NCI-H2196 (cell line): ENCODE results near the gene GRAMD4.
A peak's percentile ranks its signal among the peaks of the same experiment; 100 is the strongest.
"Not testable (repeated sequence)": the region's sequence is repeated elsewhere in the genome, so short reads cannot be mapped to it uniquely, and the experiment has no call there.

ENCODE experiments used
- DNase-seq: peaks from one replicate; lab custom pipeline; 2025; ENCODE audit not compliant: unreplicated experiment; lab: John Stamatoyannopoulos, UW

GRAMD4 gene

DNA sequence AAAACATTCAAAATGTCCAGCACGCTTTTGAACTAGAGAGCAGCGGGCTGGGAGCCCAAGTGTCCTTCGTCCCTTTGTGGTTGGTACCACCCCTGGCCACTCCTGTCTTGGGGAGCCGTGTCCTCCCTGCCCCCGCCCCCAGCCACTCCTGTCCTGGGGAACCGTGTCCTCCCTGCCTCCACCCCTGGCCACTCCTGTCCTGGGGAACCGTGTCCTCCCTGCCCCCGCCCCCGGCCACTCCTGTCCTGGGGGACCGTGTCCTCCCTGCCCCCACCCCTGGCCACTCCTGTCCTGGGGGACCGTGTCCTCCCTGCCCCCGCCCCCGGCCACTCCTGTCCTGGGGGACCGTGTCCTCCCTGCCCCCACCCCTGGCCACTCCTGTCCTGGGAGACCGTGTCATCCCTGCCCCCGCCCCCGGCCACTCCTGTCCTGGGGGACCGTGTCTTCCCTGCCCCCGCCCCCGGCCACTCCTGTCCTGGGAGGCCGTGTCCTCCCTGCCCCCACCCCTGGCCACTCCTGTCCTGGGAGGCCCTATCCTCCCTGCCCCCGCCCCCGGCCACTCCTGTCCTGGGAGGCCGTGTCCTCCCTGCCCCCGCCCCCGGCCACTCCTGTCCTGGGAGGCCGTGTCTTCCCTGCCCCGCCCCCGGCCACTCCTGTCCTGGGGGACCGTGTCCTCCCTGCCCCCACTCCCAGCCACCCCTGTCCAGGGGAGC lies 14.9 kb downstream of the GRAMD4 start:
- not testable (repeated sequence) for DNase-seq

DNA sequence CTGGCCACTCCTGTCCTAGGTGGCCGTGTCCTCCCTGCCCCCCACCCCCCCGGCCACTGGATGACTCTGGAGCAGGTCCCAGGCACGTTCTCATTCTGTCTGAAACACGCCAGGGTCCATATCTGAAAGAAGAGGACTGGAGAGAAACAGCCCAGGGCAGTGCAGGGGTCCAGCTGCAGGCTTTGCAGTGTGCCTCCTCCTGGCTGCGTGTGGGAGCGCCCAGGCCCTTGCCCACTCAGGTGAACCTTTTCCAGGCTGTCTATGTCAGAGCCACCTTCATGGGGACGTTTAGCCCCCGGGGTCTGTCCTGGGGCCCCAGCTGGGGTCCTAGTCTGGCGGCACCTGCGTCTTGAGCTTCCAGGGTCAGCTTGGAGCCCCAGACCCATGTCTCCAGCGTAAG lies 15.6 kb downstream of the GRAMD4 start:
- no peak for DNase-seq

DNA sequence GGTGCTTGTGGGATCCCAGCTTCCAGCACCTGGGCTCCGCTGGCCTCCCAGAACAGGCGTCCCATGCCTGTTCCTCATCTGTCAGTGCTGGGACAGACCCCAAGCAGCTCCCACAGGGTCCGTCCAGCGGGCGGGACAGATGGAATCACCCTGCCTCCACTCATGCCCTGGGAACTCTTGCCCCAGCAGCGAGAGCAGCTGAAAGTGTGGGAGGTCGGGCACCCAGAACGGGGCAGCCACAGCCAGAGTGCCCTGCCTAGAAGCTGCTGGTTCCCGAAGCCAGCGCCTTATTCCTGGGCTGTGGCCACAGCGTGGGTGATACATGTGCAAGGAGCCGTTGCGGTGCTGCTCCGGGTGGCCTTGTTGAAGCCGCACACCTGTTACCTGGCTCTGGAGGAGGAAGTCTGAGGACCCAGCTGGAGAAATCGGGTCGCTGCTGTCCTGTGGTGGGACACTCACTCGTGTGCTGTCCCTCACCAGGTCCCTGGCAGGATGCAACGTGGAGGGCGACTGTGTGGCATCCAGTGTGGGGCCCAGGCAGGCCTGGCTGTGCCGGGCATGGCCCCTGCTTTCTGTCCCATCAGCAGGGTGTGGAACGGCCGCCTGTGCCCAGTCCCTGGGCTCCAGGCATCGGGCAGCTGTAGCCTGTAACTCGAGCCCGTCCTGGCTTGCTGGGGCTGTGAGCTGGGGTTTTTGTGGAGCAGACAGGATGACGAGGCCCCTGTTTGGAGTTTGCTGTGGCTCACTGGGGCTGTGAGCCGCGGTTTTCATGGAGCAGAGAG lies 16.2 kb downstream of the GRAMD4 start:
- DNase-seq: no peak

DNA sequence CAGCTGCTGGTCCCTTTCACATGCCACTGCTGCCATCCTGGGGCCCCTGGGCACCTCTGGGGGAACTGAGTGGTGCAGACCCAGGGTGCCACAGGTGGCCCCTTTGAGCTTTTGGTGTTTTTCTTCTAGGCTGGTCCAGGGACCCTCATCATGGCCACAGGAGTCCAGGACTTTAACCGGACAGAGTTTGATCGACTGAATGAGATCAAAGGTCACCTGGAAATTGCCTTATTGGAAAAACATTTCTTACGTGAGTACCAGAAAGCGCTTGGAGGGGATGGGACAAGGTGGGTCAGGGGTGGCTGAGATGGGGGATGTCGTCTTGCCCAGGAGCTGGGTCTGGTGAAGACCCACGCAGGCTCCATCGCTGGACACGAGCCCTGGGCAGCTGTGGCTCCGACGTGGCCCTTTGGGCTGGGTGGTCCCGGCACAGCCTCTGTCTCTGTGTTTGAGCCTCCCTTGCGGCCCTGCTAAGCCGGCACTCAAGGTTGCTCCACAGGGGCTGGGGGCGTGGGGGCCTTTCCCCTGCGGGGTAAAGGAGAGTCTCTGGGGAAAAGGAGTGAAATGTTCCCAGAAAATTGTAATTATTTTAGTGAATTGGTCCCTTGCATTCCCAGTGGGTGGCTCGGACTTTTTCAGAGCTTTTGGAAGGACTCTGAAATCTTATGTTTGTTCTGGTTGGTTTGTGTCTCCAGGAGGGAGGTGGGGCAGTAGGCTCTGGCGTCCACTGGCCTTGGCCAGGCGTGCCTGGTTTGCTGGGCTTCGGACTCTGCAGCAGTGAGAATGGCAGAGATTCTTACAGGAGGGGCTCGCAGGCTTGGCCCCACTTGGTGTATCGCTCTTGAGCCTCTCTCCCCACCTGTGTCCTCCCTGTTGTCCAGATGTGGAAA lies 17.8 kb downstream of the GRAMD4 start:
- DNase-seq: no peak

DNA sequence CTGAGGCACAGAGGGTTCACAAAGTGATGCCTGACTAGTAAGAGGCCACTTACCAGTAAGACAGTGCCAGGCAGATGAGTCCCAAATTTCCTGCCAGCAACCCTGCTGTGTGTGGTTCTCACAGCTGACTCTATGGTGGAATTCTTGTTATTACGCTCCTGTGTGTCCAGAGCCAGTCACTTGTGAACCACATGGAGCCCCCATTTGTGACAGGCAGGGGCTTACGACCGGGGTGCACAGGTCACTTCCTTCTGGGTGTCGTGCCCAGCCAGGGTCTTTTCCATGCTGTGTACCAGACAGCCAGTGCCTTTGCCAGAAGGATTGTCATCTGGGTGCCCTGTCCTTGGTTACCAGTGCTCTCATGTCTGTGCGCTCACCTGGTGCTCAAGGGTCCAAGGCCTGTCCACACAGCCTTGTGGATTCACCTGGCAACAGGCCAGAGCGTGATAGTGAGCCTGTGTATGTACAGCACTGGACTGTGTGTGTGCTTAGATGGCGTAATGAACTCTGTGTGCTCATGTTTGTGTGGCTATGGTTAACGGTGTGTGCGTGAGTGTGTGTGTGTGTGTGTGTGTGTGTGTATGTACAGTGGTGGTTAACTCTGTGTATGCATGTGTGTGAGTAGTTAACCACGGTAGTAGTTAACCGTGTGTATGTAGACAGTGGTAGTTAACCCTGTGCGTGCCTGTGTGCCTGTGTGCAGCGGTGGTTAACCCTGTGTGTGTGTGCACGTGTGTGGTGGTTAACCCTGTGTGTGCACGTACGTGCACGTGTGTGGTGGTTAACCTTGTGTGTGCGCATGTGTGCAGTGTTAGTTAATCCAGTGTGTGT lies 18.6 kb downstream of the GRAMD4 start:
- DNase-seq: peak; percentile 74

DNA sequence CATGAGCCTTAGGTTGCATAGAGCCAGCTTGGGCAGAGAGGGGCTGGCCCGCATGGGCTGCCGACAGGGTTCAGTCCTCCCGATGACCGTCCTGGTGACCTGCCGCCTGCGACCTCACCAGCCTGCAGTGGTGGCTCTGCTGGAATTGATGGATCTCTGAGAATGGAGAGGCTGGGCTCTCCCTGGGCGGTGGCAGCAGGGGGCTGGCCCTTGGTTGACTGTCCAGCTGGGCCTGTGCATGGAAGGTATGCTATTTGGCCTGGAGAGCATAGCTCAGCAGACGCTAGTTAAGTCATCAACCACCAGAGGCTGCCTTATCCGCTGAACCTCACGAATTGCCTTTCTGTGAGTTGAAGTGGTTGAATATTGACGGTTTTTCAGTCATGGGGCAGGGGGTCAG lies 19.7 kb downstream of the GRAMD4 start:
- no peak for DNase-seq

DNA sequence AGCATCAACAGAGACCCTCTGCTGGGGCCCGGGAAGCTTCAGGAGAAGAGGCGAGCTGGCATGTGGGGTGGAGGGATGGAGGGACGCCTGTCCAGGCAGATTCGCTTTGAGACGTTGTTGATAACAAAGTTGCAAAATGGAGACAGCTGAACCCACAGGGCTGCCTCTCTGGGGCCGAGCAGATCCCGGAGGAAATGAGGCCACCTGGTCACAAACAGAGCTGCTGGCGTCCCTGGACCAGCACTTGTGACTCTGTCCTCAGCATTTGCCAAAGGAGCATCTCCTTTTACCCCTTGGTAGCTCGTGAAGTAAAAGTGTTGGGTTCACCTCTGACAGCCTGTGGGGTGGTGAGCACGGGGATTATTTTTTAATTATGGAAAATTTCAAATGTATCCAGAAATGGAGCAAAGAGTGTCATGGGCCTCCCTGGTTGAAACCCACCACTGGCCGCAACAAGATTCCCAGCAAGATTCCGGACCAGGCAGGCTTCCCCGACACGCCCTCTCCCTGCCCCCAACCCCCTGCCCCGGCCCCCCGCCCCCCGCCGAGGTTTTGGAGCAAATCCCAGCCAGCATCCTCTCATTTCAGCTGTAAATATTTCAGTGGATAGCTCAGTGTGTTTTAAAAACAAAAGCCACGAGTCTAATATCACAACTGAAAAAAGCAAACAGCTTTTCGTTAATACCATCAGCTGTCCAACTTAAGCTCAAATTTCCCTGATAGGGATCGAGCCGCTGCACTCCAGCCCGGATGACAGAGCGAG lies 20.3 kb downstream of the GRAMD4 start:
- no peak for DNase-seq

DNA sequence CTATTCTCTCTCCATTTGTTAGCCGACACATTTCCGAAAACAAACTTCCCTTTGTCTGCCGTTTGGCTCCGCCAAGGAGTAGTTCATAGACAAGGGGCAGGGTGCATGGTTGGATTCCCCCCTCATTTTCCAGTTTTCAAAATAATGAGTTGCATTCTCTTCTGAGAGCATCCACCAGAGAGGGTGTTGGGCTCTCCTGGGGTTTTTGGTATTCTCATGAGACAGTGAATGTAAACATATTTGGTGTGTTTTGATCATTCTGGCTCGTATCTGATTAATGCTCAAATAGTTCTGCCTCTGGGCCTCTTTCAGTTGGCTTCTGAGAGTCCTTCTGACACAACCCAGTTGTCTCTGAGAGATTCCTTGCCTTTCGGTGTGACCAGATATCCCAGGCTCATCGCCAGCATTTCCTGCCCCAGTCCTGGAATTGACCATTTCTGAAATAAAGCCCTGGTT lies 21.7 kb downstream of the GRAMD4 start:
- no peak for DNase-seq

DNA sequence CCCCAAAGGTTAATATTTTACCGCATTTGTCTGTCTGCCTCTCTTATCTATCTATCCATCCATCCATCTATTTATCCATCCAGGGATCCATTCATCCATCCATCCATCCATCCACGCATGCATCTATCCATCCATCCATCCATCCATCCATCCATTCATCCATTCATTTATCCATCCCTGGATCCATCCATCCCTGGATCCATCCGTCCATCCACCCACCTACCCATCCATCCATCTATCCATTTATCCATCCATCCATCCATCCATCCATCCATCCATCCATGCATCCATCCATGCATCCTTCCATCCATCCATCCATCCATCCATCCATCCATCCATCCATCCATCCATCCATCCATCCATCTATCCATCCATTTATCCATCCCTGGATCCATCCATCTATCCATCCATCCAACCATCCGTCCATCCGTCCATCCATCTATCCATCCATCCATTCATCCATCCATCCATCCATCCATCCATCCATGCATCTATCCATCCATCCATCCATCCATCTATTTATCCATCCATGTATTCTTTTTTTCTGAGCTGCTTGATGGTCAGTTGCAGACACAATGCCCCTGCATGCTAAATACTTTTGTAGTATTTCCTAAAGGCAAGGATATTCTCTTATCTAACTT lies 22.8 kb downstream of the GRAMD4 start:
- DNase-seq: not testable (repeated sequence)

DNA sequence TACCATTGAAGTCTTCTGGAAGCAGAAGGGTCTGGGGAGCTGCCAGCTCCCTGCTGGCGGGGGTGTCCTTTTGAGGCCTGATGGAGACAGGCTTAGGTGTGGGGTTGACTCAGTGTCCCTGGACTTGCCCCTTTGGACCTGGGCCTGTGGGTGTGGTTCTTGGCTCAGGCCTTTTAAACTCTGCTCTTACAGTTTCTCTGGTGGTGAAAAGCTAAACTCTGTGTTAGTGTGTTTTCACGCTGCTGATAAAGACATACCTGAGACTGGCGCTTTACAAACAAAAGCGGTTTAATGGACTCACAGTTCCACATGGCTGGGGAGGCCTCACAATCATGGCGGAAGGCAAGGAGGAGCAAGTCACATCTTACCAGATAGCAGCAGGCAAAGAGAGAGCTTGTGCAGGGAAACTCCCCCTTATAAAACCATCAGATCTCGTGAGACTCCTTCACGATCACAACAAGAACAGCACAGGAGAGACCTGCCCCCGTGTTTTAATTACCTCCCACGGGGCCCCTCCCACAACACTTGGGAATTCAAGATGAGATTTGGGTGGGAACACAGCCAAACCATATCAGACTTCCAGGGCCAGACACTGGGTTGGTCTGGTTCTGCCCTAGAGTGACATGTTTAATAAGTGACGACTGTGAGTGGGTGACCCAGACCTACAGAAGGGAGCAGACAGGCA lies 26.5 kb downstream of the GRAMD4 start:
- DNase-seq: no peak

DNA sequence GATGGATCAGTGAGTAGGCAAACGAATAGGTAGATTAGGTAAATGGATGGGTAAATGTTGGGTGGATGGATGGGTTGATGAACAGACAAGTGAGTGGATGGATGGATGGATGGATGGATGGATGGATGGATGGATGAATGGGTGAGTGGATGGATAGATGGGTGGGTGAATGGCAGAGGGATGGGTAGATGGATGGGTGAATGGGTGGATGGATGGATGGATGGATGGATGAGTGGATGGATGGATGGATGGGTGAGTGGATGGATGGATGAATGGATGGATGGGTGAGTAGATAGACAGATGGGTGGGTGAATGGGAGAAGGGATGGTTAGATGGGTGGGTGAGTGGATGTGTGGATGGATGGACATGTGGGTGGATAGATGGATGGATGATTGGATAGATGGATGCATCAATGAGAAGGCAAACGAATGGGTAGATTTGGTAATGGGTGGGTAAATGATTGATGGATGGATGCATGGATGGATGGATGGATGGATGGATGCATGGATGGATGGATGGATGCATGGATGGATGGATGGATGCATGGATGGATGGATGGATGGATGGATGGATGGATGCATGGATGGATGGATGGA lies 28.1 kb downstream of the GRAMD4 start:
- DNase-seq: not testable (repeated sequence)

DNA sequence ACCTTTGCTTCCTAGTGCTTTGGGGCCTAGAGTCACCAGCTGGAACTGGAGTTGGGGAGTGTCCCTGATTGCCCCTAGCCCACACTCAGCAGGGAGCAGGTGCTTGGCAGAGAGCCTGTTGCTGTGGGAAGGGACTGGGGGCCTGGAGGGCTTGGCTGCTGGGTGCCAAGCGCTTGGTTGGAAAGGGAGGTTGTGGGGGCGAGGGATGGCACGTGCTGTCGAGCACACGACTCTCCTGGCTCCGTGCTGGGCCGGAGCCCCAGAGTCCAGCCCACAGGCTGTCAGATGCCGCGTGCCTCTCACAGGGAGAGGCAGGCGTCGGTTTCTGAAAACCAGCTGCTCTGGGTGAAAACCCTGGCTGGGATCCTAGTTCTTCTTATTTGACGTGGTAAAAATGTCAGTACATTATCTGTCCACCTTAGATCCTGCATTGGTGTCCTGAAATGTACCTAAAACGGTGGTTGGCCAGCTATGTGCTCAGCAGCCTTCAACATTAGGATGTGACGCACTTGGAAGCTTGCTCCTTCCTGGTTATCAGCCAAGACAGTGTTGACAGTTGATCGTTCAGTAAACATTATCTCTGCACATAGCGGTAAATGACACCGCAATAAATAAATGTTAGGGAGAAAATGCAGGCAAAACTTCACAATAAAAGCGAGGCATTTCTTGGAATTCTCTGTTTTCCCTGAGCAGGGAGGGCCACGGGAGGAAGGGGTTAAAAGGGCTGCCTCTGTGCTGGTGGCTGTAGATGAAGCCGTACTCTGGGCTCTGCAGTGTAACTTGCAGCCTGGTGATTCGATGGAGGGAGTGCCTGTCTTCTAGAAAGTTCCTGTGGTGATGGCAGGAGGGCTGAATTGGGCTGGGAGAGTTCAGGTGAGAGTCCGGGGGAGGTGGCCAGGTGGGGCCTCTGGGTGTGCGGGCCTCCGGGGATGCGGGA lies 29.2 kb downstream of the GRAMD4 start:
- DNase-seq: peak; percentile 96

DNA sequence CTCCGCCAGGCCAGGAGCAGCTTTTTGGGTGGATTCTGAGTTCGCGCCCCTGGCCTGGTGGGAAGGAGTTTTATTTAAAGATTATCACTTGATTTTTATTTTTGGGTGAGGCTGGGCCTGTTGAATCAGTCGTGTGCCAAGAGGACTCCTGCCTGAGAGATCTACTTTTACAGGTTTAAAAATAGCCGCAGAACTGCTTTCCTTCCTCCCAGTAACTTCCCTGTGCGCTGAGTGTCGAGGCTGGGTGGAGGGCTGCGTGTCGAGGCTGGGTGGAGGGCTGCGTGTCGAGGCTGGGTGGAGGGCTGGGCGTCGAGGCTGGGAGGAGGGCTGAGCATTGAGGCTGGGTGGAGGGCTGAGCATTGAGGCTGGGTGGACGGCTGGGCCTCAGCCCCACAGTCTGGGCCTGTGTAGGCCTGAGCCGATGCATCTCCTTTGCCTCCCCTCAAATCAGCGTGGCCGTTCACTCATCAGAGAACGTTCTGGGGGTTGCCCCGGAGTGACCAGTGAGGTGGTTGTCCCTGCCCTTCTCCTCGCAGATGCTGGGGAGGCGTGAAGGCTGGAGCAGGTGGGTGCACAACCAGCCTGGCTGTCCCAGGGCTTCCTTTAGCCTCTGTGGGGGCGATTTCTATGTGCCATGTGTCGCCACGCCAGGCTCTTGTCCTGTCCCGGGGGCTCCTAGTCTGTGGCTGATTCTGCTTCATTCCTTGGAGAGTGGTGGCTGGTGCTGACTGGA lies 30.1 kb downstream of the GRAMD4 start:
- DNase-seq: no peak

DNA sequence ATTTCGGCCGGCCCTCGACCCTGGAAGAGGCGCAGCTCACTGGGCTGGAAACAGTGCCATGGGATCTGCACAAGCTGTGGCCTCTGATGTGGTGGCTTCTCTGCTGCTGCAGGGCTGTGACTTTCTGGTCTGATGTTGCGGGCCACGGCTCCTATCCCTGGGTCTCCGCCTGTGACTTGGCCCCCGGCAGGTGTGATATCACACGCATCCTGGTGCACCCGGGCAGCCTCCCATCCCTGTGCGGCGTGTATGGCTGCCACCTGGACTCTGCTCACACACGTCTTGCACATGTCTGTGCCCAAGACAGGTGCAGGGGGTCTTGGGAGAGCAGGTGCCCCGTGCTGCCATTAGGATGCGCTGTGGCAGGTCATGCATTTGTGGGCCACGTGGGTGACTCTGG lies 31.1 kb downstream of the GRAMD4 start:
- DNase-seq: no peak

DNA sequence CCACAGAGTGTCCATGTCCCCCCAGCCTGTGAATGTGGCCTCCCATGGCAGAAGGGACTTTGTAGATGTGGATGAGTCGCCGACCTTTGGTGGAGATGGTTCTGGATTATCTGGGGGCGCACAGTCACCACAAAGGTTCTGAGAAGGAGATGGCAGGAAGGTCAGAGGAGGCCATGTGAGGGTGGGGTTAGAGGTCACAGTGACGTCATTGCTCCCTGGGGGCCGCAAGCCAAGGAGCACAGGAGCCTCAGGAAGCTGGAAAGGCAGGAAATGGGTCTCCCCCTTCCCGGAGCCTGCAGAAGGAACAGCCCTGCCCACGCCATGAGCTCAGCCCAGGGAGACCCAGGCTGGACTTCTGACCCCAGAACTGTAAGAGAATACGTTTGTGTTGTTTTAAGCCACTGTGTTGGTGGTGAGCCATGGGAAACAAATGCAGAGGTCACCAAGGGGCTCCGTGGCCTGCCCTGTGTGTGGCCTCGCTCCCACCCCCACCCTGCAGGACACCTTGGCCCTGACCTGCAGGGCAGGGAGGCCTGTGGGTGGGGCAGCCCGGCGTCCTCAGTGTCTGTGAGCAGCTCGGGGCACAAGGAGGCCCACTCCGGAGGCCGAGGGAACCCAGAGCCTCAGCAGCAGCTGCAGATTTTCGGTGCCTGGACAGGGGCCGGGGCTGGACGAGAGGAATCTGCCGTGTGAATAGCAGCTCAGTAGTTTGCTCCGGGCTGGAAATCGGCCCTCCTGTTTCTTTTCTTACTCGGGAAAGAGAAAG lies 32.1 kb downstream of the GRAMD4 start:
- DNase-seq: no peak

DNA sequence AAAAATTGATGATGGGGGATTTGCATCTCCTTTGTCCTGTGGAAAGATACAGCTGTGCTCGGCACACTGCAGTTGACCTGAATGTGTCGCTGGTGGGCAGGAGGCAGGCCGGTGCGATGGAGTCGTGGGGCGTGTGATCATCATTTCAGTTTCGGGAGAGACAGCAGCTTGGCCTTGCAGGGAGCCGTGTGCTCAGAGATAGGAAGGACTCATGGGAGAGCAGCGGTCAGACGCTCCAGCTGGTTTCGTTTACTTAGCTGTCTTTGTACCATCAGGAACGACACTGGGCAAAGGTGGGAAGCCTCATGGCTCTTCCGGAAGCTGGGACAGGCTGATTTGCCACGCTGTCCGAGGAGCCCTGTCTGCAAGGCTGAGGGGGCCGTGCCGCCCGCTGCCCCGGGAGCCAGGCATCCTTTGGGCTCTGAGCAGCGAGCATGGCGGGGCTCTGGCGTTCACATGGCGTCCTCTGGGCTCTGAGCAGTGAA lies 32.7 kb downstream of the GRAMD4 start:
- peak; percentile 21 for DNase-seq
